GM21619 (cell line): ENCODE results near the gene KRT32.
A peak's percentile ranks its signal among the peaks of the same experiment; 100 is the strongest.

Experiments
- ATAC-seq: cut with Tn5 transposase; IDR thresholded peaks from one replicate; pipeline ENCODE4 v1.9.1; 2021; ENCODE audit not compliant: unreplicated experiment

Gene KRT32

DNA sequence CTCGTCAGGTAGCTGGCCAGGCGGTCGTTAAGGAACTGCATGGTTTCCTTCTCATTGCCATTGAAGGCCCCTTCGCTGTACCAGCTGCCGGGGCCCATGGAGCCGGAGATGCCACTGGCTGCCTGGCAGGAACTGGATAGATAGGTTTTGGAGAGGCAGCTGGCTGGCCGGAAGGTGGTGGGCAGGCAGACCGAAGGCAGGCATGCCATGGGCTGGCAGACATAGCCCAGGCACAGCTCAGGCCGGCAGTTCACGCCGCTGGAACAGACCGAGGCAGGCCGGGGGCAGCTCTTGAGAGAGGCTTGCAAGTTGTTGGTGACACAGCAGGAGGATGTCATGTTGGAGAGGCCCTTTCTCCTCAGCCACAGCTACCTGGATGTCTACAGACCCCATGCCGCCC lies at the start of gene KRT32:
KRT32 (minus strand) TSS at position 399 of the 400 bp plus-strand sequence; CDS start at position 338, 61 bp downstream.
- no peak for ATAC-seq

DNA sequence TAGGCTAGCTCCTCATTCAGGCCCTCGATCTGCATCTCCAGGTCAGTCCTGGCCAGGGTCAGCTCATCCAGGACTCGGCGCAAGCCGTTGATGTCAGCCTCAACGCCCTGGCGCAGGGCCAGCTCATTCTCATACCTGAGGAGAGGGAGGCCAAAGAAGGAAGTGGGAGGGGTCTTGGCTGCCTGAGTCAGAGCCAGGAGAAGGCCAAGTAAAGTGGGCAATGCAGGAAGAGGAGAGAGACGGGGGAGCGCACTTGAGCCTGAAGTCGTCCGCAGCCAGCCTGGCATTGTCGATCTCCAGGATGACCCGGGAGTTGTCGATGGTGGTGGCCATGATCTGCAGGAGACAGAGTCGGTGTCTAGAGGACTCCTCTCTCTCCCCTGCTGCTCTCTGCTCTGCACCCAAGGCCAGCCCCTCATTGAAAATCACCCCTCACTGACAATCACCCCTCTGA lies 49.7 kb upstream of the KRT32 start:
- no peak for ATAC-seq

DNA sequence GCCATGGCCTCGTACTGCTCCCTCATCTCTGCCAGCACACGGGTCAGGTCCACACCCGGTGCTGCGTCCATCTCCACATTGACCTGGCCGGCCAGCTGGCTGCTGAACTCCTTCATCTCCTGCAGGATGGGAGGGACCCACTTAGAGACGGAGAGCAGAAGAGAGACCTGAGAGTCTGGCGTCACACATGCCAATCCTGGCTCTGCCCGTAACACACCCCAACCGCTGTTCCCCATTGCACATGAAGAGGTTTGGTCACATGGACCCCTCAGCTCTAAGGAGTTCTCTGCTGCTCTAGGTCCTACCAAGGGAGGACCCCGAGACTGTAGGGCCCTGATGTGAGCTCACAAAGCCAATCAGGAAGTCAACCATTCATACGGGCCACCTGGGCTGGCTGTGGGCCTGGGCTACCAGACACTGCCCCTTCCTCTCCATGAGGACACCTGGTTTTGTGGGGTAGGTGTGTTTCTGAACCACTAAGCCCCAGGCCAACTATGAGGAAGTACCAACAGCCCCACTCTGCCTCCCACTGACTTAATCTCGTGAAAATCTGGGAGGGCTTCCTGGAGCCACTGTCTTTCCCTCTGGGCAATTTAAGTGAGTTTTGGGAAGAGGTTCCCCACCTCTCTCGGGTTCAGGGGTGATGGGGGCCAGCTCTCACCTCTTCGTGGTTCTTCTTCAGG lies 49.1 kb upstream of the KRT32 start:
- ATAC-seq, result no peak

DNA sequence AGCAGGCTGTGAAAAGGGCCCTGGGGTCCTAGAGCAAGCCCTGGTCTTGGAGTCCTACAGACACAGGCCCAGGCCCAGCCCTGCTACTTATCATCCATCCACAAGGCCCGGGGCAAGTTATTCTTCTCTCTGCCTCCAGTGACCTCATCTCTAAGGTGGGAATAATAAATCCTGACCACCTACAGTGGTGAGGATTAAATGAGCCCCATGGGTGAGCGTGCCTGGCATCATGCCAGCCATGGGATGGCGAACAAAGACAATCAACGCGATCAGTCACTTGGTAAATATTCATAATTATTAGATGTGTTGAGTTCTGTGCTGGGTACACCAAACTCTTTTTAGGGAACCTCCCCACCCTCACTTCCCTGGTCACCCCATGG lies 46.0 kb upstream of the KRT32 start:
- no peak for ATAC-seq

DNA sequence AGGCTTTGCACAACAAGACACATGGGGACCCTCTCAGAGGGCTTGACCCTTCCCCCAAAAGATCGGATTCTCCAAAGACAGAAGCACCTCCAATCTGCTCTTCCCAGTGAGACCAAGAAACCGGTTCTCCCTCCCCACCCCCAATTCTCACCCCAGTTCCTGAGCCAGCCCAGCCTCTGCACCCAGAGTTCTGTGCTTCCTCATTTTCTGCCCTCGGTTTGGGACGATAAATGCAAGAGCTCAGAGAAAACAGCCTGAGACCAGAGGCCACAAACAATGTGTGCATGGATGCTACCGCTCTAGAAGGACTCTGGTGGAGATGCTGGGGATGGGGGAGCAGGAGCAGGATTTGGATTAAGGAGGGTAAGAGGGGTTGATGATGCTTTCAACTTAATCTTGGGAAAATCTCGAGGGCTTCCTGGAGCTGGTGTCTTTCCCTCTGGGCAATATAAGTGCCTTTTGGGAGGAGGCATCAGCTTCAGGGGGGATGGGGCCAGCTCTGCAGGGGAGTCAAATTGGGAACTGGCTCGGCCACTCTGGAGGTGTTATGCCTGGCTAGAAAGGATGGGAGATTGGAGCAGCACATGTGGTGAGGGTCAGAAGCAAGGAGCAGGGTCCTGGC lies 45.5 kb upstream of the KRT32 start:
- ATAC-seq, result no peak

DNA sequence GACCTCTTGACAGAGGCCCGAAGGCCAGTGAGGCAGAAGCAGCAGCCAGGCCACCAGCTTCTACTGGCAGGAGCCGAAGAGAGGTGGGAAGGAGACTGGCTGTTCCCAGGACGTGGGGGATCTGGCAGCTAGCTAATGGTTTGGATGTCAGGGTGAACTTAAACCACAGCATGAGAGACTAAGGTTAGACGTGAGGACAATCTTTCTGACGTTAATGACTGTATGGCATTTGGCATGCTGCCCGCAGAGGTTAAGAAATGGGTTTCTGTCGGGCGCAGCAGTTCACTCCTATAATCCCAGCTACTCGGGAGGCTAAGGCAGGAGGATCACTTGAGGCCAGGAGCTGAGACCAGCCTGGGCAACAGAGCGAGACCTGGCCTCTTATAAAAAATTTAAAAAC lies 44.5 kb upstream of the KRT32 start:
- ATAC-seq, result no peak

DNA sequence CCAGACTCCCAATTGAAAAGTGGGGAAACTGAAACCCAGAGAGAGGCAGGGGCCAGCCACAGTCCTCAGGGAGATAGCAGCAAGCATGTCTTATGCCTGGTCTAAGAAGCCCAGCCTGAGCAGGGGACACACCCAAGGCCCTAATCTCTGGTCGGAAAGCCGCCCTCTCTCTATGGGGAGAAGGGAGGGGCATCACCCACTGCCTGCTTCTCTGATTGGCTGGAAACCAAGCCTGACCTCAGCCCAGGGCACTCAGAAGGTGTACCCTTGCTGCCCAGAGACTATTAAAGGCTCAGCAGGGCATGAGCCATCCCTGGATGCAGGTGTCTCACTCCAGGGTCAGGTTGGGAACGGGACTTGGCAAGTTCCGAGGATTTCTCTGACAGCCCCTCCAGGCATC lies 43.9 kb upstream of the KRT32 start:
- no peak for ATAC-seq

DNA sequence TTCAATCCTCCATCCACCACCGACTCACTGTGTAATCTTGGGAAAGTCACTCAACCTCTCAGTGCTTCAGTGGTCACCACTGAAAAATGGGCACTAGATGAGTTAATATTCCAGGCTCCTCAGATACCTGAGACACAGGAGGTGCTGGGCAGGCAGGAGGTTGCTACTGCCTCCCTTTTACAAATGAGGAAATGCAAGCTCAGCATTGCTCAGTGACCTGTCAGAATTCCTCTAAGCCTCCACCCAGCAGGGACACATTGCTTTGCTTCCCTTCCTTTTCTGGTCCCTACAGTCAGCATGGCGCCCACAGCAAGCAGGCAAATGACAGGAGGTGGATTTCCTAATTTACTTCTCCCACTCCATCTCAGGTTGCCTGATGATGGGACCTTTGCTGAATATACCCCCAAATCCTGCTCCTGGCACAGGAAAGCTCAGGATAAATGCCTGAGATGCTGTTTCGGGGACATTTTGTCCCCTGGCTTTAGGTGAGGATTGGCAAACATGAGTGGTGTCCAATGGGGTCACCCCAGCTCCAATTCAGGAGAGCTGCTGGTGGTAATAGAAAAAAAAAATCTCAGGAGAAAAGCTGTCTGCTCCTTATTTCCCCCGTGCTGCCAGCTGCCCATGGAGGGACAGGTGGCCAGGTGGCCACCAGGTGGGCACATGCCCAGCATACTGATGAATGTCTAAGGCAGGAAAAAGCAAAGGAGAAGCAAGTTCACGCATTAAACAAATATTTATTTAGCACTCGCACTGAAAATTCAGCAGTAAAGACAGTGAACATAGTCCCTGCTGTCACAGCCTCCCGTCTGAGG lies 43.3 kb upstream of the KRT32 start:
- ATAC-seq, result no peak

DNA sequence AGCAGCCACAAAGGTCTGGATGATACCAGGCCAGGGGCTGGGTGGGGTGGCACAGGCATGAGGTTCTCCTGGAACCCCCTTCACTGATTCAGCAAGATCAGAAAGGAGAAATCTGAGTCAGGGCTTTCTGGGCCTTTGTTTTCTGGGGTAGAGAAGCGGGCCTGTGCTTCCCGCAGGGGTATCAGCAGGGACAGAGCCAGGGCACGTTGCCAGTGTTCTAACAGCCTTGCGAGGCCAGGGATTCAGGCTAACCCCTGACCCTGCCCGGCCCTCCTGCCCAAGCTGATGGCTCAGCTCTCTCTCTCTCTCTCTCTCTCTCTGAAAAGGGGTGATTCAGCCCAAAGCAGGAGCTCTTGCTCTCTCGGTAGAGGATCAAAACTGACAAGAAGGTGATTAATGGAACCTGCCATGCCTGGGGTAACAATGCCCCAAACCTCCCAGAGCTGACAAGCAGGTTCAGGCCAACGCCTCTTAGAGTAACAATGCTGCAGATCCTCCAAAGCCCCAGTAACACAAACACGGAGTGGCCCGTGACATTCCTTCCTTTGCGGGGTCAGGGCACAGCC lies 40.2 kb upstream of the KRT32 start:
- no peak for ATAC-seq

DNA sequence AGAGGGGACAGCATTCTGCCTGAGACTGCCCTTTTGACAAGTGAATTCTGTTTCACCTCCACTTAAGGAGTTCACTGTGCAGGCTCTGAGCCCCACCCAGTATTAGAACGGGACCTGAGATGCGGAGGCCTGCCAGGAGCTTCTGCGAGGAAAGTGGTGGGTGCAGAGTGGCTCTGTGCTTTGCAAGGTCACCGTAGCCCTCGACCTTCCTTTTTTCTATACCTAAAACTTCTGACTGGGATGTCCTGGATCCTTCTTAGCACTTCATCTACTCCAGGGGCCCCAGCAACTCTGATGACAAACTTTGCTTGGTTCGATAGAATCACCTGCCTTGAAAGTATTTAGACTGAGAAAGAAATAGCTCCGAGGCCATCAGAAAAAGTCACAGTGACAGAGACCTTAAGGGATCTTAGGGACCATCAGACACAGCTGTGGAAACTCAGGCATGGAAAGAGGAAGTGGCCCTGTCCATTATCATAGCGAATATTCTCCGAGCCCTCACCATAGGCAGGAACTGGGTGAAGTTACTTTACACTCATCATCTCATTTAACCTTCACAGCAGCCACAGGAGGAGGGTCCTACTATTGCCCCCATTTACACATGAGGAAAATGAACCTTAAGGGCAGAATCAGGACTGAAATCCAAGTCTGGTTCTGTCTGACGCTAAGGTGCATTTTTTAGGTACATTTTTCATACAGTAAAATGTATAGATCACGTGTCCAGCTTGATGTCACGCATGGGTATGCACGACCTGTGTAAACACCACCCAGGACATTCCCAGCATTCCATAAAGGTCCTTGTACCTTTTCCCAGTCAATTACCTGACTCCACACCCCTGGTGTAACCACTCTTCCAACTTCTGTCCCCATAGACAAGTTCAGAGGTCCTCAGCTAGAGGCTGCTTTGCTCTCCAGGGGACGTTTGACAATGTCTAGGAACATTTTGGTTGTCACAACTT lies 38.9 kb upstream of the KRT32 start:
- ATAC-seq, result no peak

DNA sequence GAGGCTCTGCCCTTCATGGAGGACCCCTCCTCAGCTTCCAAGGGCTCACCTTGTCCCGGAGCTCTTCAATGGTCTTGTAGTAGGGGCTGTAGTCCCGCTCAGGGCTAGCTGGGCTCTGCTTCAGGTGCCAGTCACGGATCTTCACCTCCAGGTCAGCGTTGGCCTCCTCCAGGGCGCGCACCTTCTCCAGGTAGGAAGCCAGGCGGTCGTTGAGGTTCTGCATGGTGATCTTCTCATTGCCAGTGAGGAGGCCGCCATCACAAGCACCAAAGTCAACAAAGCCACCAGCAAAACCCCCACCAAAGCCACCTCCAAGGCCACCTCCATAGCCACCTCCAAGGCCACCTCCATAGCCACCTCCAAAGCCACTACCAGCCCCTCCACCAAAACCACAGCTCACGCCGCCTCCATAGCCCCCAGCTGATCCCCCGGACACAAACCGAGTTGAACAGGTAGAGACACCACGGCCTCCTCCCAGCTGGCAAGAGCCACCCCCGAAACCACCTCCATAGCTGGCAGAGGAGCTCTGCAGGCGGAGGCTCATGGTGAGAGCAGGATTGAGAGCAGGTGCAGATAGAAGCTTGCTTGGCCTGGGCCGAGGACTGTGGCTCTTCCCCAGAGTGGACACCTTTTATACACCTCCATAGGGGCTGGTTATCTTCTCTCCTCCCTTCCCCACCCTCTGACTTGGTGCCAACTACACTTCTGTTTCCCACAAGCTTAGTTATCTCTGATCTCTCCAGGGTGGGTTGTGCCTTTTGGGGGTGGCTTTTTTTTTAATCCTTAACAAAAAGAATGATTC lies 38.0 kb upstream of the KRT32 start, which contains the start of gene KRT13:
KRT13 (minus strand) TSS at position 606 of the 802 bp plus-strand sequence; CDS start at position 544, 62 bp downstream.
- no peak for ATAC-seq

DNA sequence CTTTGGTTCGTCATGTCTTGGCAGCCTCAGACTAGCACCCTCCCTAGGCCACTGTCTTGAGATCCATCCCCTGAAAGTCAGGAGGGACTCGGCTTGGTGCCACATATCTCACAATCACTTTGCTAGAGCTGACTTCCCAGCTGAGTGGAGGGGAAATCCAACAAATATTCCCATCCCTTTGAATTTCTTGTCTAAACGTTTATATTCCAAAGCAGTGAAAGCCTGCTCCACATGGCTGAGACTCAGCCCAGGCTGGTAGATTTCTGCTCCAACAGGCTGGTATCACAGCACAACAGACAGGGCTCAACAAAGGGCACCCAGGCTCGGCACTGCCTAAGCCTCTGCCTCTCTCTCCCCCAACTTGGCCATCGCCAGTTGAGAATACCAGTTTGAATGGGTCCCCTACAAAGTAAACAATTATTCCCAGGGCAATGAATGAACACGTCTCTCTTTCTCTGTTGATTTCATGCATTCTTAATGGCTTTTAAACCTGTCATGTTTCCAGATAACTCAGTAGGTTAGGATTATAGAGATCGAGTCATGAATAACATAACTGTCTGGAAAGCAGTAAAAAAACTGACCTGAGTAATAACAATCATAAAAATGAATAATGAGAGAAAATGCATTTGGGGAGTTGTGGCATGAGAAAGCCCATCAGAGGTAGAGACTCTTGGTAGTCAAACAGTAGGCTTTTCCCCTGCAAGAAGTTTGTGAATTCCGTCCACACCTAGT lies 37.2 kb upstream of the KRT32 start:
- no peak for ATAC-seq

DNA sequence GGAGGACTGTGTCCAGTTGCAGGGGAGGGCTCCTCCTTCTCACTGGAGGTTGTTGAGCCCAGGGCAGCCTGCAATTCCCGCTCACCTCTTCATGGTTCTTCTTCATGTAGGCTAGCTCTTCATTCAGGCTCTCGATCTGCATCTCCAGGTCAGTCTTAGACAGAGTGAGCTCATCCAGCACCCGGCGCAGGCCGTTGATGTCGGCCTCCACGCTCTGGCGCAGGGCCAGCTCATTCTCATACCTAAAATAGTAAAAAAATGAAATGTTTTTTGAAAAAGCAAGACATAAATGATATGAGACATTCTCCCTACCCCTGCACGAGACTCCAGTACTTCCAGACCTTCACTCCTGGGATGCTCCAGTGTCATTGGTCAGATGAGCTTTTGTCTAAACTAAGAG lies 36.0 kb upstream of the KRT32 start:
- no peak for ATAC-seq

DNA sequence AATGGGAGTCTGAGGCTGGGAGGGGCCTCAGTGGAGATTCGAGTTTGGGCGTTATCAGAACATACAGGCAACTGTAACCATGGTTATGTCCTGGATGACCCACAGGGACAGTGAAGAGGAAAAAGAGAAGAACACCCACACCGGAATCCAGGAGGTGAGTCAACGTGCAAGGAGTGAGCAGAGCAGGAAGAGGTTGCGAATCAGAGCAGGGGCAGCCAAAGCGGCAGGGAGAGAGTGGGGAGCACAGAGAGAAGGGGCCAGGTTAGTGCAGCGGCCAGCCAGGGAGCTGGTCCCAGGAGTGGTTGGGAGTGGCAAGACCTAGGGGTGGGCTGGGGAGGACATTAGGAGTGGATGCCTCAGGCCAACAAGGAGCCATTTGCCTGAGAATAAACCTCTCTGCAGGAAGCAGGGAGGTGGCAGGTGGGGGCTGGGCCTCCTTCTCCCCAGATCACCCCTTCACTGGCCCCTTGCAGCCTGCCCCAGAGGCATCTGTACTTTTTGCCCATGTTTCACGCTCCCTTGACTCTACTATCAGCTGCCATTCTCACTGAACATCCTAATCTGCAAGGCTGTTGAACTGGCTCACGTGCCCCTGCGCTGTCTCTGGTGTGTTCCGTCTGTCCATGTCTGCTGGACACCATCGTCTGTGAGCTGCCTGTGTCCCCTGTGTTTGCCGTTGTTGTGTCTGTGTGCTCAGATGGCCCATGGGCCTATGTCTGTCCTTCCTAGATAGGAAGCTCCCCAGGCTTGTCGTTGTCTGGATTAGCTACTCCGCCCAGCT lies 33.1 kb upstream of the KRT32 start:
- ATAC-seq, result no peak

DNA sequence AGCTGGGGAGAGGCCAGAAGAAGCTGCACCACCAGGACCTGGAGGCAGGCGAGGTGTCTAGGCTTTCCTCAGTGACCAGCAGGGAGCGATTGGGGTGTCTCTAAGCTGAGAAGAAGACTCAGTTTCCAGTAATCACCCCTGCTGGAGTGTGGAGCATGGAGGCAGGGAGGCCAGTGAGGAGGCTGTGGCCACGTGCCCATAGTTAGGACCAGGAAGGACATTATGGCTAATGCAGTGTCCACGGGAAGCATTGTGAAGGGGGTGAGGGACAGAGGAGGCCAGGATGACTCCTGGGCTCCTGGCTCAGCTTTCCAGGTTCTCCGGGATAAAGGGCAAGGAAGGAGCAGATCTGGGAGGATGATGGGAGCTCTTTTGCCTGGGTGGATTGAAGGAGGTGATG lies 32.5 kb upstream of the KRT32 start:
- no peak for ATAC-seq

DNA sequence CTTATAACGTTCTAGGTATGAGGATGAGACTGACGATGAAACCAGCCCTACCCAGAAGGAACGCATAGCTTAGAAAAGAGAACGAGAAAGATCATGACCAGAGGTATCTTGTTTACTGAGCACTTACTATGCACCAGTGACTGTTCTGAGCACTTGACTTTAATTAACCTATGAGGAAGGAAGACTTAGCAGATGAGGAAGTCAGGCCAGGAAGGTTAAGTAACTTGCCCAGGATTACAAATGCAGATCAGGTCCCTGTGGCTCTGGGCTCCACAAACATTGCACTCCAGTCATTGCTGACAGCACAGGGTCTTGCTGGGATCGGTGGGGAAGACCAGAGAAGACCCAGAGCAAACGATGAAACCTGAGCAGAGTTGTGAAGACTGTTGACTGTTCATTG lies 31.1 kb upstream of the KRT32 start:
- ATAC-seq, result no peak

DNA sequence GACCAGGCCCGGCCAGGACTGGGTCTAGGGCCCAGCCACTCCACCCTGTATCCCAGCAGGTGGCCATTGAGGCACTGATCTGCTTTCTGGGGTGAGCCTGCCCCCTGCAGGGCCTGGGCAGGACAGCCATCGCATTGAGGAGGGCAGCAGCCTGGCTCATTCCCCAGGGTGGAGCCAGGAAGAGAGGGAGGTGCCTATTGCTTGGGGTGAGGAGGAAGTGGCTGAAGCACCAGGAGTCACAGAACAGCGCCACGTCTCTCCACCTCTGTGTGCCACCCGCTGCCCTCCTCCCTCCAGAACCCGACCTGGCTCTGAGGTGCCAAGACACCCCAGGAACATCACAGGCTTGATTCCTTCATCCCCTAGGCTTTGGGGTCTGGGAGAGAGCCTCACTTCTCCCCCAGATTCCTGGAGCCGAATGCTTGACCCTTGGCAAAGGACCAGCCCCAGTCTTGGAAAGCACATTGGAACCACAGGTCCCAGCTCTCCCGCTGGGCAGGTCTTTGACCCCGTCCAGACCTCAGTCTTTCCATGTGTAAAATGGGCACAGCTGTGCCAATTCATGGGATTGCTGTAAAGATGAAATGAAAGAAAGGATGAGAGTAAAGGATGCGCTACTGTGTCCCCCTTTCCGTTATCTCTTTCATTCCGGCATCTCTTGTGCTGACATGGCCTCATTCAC lies 29.8 kb upstream of the KRT32 start:
- peak; percentile 61 for ATAC-seq

DNA sequence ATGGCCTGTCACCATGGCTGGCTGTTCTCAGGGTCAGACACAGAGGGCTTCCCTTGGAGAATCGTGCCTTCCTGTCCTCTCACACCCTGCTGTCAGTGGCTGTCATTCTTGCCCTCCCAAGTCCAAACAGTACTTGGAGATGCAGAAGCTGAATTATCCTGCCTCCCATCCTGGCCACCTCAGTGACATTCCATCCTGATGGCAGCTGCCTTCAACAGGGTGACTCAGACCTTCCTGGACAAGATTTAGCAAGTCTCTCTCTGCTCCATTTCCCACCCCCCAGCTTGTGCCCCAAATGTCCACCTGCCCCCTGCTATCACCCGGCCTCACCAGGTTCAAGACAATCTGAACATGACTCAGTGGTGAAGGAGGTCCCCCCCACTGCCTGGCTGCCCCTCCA lies 27.3 kb upstream of the KRT32 start:
- no peak for ATAC-seq
